Adrenal gland (tissue), 5 donors: Measurements from ENCODE around the gene DNAAF5.

Source experiments
- POLR2A ChIP-seq, 2 donors: fragments of 450-650 bp; IDR thresholded peaks; one replicate each; pipeline ENCODE4 v1.6.1; 2017; ENCODE audit warnings: antibody characterized with exemption in 2 of 2, mild to moderate bottlenecking in 2 of 2, moderate library complexity in 1 of 2
- TF ChIP-seq, protein P1 (sequence below), 6 experiments: fragments of 450-650 bp in 4 of 6; fragments of 200-600 bp in 2 of 6; sonication (generic) in 1 of 6; IDR thresholded peaks; 1 replicate in 5 of 6; 2 replicates in 1 of 6; pipeline versions ENCODE4 v1.5.1 to v1.8.0; 2016 to 2021; ENCODE audit warnings: antibody characterized with exemption in 6 of 6, mild to moderate bottlenecking in 2 of 6, moderate library complexity in 1 of 6
- donor health status: DM: no; HTN: no; CAD: no.

DNA sequence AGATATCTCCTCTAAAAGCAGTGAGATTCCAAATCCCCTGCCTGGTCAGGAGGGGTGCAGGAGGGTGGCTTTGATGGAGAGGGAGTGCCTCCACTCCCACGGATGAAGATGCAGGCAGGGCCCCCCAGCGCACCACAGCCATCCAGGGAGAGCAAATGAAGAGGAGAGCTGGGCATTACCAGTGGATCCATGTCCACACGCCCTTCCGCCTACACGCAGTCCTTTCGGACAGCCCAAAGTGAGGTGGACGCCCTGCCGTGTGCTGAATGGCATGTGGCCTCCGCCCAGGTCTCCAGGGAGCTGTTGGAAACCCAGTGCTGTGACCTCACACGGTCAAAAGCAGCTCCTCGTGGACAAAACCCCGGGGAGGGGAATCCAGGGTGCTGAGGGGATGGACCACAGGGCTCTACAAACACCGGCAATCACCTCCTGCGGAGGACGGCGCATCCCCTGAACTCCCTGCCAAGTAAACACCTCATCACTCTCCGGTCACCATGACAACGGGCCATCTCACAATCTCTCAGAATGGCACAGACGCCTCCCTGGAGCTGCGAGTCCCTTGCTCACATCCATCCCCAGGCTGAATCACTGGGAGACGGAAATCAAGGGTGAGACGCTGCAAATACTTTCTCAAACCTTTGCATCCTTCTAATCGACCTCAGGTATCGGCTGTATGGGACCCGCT lies 35.0 kb upstream of the DNAAF5 start:
- TF ChIP-seq, protein P1, sequence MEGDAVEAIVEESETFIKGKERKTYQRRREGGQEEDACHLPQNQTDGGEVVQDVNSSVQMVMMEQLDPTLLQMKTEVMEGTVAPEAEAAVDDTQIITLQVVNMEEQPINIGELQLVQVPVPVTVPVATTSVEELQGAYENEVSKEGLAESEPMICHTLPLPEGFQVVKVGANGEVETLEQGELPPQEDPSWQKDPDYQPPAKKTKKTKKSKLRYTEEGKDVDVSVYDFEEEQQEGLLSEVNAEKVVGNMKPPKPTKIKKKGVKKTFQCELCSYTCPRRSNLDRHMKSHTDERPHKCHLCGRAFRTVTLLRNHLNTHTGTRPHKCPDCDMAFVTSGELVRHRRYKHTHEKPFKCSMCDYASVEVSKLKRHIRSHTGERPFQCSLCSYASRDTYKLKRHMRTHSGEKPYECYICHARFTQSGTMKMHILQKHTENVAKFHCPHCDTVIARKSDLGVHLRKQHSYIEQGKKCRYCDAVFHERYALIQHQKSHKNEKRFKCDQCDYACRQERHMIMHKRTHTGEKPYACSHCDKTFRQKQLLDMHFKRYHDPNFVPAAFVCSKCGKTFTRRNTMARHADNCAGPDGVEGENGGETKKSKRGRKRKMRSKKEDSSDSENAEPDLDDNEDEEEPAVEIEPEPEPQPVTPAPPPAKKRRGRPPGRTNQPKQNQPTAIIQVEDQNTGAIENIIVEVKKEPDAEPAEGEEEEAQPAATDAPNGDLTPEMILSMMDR (IDR thresholded peaks at IDR 0.05) = no peak
- TF ChIP-seq POLR2A (IDR thresholded peaks at IDR 0.05) = no peak
